H1 (cell line): ENCODE results near the gene PTPRD. TPM values are rescaled to one million over a fixed set of nuclear protein-coding genes. Genes with fewer than 3 reads are reported as not detected.

Source experiments
- CTCF ChIA-PET: fragments of 300-600 bp; sonication (Branson Sonifier 250); formaldehyde crosslinking; loops from one replicate; lab custom pipeline; 2021; ENCODE audit not compliant: partially characterized antibody; lab: Charles Lee
- POLR2A ChIA-PET: fragments of 300-600 bp; sonication (Branson Sonifier 250); formaldehyde crosslinking; loops from one replicate; lab custom pipeline; 2021; ENCODE audit warnings: inconsistent platforms; ENCODE audit not compliant: partially characterized antibody; lab: Charles Lee
- DNase-seq, 2 experiments: peaks; one replicate each; pipeline versions ENCODE4 v3.0.0 to v3.0.0-alpha.2; 2010 to 2022; ENCODE audit warnings: low spot score in 2 of 2, low read depth in 1 of 2, mixed read lengths in 1 of 2
- FAIRE-seq: peaks from 2 replicates; lab custom pipeline; 2011; peaks lifted over from hg19 to GRCh38; lab: Jason Lieb, UNC
- H2AFZ ChIP-seq: 2 replicates; pipeline ENCODE4 v1.8.1; 2012; ENCODE audit warnings: low read length, inconsistent platforms
- H2AK5ac ChIP-seq: 2 replicates; pipeline ENCODE4 v1.6.1; 2013; ENCODE audit warnings: low read depth, low read length
- H2BK120ac ChIP-seq: replicated peaks from 2 replicates; pipeline ENCODE3; 2013; ENCODE audit warnings: low read depth, low read length, inconsistent platforms
- H2BK12ac ChIP-seq: 2 replicates; pipeline ENCODE4 v1.6.1; 2013; ENCODE audit warnings: low read depth, low read length
- H2BK15ac ChIP-seq: 2 replicates; pipeline ENCODE4 v1.6.1; 2013; ENCODE audit warnings: low read length
- H2BK20ac ChIP-seq: 2 replicates; pipeline ENCODE4 v1.6.1; 2013; ENCODE audit warnings: low read length
- H2BK5ac ChIP-seq: 2 replicates; pipeline ENCODE4 v1.6.1; 2013; ENCODE audit warnings: low read depth, low read length
- H3K14ac ChIP-seq: 2 replicates; pipeline ENCODE4 v1.6.1; 2013; ENCODE audit warnings: inconsistent platforms; ENCODE audit not compliant: insufficient read length
- H3K18ac ChIP-seq: 2 replicates; pipeline ENCODE4 v1.6.1; 2013; ENCODE audit warnings: low read length; ENCODE audit errors: extremely low read depth
- H3K23ac ChIP-seq: 2 replicates; pipeline ENCODE4 v1.6.1; 2013; ENCODE audit warnings: inconsistent platforms; ENCODE audit not compliant: insufficient read length
- H3K23me2 ChIP-seq: 2 replicates; pipeline ENCODE4 v1.6.1; 2013; ENCODE audit warnings: low read depth, low read length
- H3K27ac ChIP-seq: 2 replicates; pipeline ENCODE4 v1.6.1; 2011; ENCODE audit warnings: low read depth, low read length, inconsistent platforms
- H3K27me3 ChIP-seq, 4 experiments: replicated peaks in 1 of 4; 1 replicate in 1 of 4; 2 replicates in 3 of 4; pipeline versions ENCODE4 v1.6.1 to v1.8.1; 2011 to 2013; ENCODE audit warnings: low read length in 3 of 4, mild to moderate bottlenecking in 3 of 4, inconsistent platforms in 2 of 4, mixed read lengths in 2 of 4, moderate library complexity in 1 of 4; ENCODE audit not compliant: control insufficient read depth in 3 of 4, insufficient read depth in 3 of 4; ENCODE audit errors: extremely low read depth in 1 of 4
- H3K36me3 ChIP-seq, 4 experiments: 2 replicates each; pipeline versions ENCODE4 v1.6.1 to v1.8.1; 2011 to 2013; ENCODE audit warnings: mild to moderate bottlenecking in 4 of 4, low read length in 3 of 4, moderate library complexity in 2 of 4, control low read depth in 1 of 4, inconsistent platforms in 1 of 4; ENCODE audit not compliant: insufficient read depth in 4 of 4, control insufficient read depth in 2 of 4
- H3K4ac ChIP-seq: replicated peaks from 2 replicates; pipeline ENCODE3; 2013; ENCODE audit warnings: low read length, low read depth, mixed read lengths, inconsistent platforms; ENCODE audit not compliant: insufficient read length
- H3K4me1 ChIP-seq, 4 experiments: replicated peaks in 1 of 4; 1 replicate in 1 of 4; 2 replicates in 3 of 4; pipeline versions ENCODE4 v1.6.1 to v1.8.1; 2011 to 2013; ENCODE audit warnings: low read length in 3 of 4, inconsistent platforms in 2 of 4, mixed read lengths in 1 of 4; ENCODE audit not compliant: insufficient read depth in 4 of 4, control insufficient read depth in 3 of 4
- H3K4me2 ChIP-seq, 2 experiments: 2 replicates each; pipeline versions ENCODE4 v1.6.1 to v1.8.1; 2011 to 2013; ENCODE audit warnings: low read depth in 2 of 2, low read length in 2 of 2, control low read depth in 1 of 2, inconsistent platforms in 1 of 2, mild to moderate bottlenecking in 1 of 2; ENCODE audit not compliant: insufficient read depth in 1 of 2
- H3K4me3 ChIP-seq, 4 experiments: fragments of 200-600, 300-600 bp in 1 of 4; sonication (generic), shearing (Covaris generic), sonication (Bioruptor Twin) in 1 of 4; 2 replicates each; pipeline versions ENCODE4 v1.5.1 to v1.8.1; 2011 to 2016; ENCODE audit warnings: low read length in 4 of 4, low read depth in 3 of 4, control low read depth in 2 of 4, inconsistent platforms in 2 of 4, mild to moderate bottlenecking in 2 of 4, mixed read lengths in 1 of 4, moderate library complexity in 1 of 4; ENCODE audit not compliant: insufficient read depth in 2 of 4; ENCODE audit errors: extremely low read depth in 1 of 4
- H3K56ac ChIP-seq: replicated peaks from 2 replicates; pipeline ENCODE3; 2013; ENCODE audit warnings: low read depth, mild to moderate bottlenecking, mixed read lengths, low read length, inconsistent platforms; ENCODE audit not compliant: insufficient read length
- H3K79me1 ChIP-seq: 2 replicates; pipeline ENCODE4 v1.6.1; 2013; ENCODE audit warnings: low read depth, low read length, control low read depth
- H3K79me2 ChIP-seq, 2 experiments: 2 replicates each; pipeline versions ENCODE4 v1.6.1 to v1.8.1; 2012 to 2013; ENCODE audit warnings: low read length in 2 of 2, mild to moderate bottlenecking in 2 of 2, inconsistent platforms in 1 of 2; ENCODE audit not compliant: insufficient read depth in 2 of 2, control insufficient read depth in 1 of 2
- H3K9ac ChIP-seq, 4 experiments: replicated peaks in 1 of 4; 1 replicate in 1 of 4; 2 replicates in 3 of 4; pipeline versions ENCODE4 v1.6.1 to v1.8.1; 2011 to 2013; ENCODE audit warnings: low read depth in 3 of 4, low read length in 3 of 4, control low read depth in 2 of 4, mild to moderate bottlenecking in 2 of 4, moderate library complexity in 2 of 4, inconsistent platforms in 1 of 4; ENCODE audit errors: extremely low read depth in 1 of 4
- H3K9me3 ChIP-seq, 2 experiments: 2 replicates each; pipeline versions ENCODE4 v1.6.1 to v1.8.1; 2012 to 2013; ENCODE audit warnings: mild to moderate bottlenecking in 2 of 2, moderate library complexity in 2 of 2, control low read depth in 1 of 2, inconsistent platforms in 1 of 2, low read depth in 1 of 2, low read length in 1 of 2, mixed read lengths in 1 of 2; ENCODE audit not compliant: insufficient read depth in 2 of 2
- H4K20me1 ChIP-seq, 2 experiments: replicated peaks in 1 of 2; 2 replicates each; pipeline versions ENCODE3 to v1.8.1; 2011 to 2013; ENCODE audit warnings: inconsistent platforms in 2 of 2, low read length in 2 of 2, mild to moderate bottlenecking in 1 of 2; ENCODE audit not compliant: insufficient read depth in 2 of 2, control insufficient read depth in 1 of 2
- H4K5ac ChIP-seq: 2 replicates; pipeline ENCODE4 v1.6.1; 2013; ENCODE audit warnings: low read length, low read depth, mixed read lengths, inconsistent platforms; ENCODE audit not compliant: insufficient read length
- H4K8ac ChIP-seq: 2 replicates; pipeline ENCODE4 v1.8.0; 2013; ENCODE audit warnings: mild to moderate bottlenecking, moderate library complexity, low read length, inconsistent platforms; ENCODE audit not compliant: insufficient read depth; ENCODE audit errors: extremely low read depth
- H4K91ac ChIP-seq: replicated peaks from 2 replicates; pipeline ENCODE3; 2013; ENCODE audit warnings: low read length, mixed read lengths, inconsistent platforms; ENCODE audit not compliant: insufficient read length
- CHD2 ChIP-seq: IDR thresholded peaks from 2 replicates; pipeline ENCODE4 v1.6.1; 2012; ENCODE audit warnings: low read length, improper control_type of control experiment
- CTCF ChIP-seq, 3 experiments: IDR thresholded peaks; 1 replicate in 2 of 3; 2 replicates in 1 of 3; pipeline versions ENCODE4 v1.5.1 to v1.6.1; 2011; ENCODE audit warnings: low read length in 3 of 3, mild to moderate bottlenecking in 3 of 3, inconsistent platforms in 2 of 3, low read depth in 1 of 3, moderate library complexity in 1 of 3; ENCODE audit not compliant: insufficient read depth in 1 of 3; ENCODE audit errors: control extremely low read depth in 1 of 3
- FOSL1 ChIP-seq: IDR thresholded peaks from 2 replicates; pipeline ENCODE4 v1.6.1; 2011; ENCODE audit warnings: mild to moderate bottlenecking, low read depth, low read length, moderate library complexity; ENCODE audit not compliant: insufficient read depth
- HDAC6 ChIP-seq: IDR thresholded peaks from one replicate; pipeline ENCODE4 v1.7.1; 2012; ENCODE audit warnings: low read depth, mild to moderate bottlenecking, inconsistent platforms, low read length, moderate library complexity
- NRF1 ChIP-seq: IDR thresholded peaks from 2 replicates; pipeline ENCODE4 v1.6.1; 2011; ENCODE audit warnings: mild to moderate bottlenecking, low read depth, low read length, improper control_type of control experiment
- SRF ChIP-seq: IDR thresholded peaks from 2 replicates; pipeline ENCODE4 v1.6.1; 2011; ENCODE audit warnings: mild to moderate bottlenecking, low read depth, low read length, moderate library complexity
- TEAD4 ChIP-seq: IDR thresholded peaks from 2 replicates; pipeline ENCODE4 v1.6.1; 2012; ENCODE audit warnings: low read depth, low read length, inconsistent platforms, mixed read lengths
- WGBS, 2 experiments: shearing (Covaris generic) in 1 of 2; methylation state at CpG; one replicate each; pipeline versions ENCODE4 v1.1.6 to v1.1.7; 2013 to 2015; ENCODE audit warnings: low lambda C conversion rate in 2 of 2, mixed read lengths in 2 of 2, inconsistent platforms in 1 of 2, low coverage in 1 of 2, missing lambda C conversion rate in 1 of 2; ENCODE audit not compliant: insufficient replicate concordance in 2 of 2, insufficient coverage in 1 of 2, insufficient read length in 1 of 2; ENCODE audit errors: extremely low coverage in 1 of 2, missing lambda C conversion rate in 1 of 2; 5-methylcytosine and 5-hydroxymethylcytosine counted together
- polyA plus RNA-seq, 7 experiments: library from polyadenylated mRNA; depleted of rRNA in 3 of 7; stranded (reverse) in 5 of 7; unstranded in 2 of 7; fragments of >200 nt in 5 of 7; fragments of 200-250 nt in 2 of 7; gene quantifications; 1 replicate in 5 of 7; 2 replicates in 1 of 7; 4 replicates in 1 of 7; pipeline versions ENCODE4 v1.2.1 to v1.2.3, GENCODE V29; 2011 to 2013; ENCODE audit warnings: missing spikeins in 2 of 7, mixed read lengths in 2 of 7
- total RNA-seq: library from RNA; stranded (reverse); fragmentation: NEBNext Ultra II Directional; extraction: Animal tissue kit (Norgen Biotek cat#: 25700); gene quantifications from 2 replicates; pipeline ENCODE4 v1.2.1, GENCODE V29; 2021

Gene PTPRD
- total and polyA plus RNA-seq, 2 of the 8 experiments (the other 6 are each of a cell fraction or from before 2014, with no cell fraction given): 17.2 to 77.0 TPM

GRCh38 chr9:8647824-8648223 lies 1965.0 kb downstream of the PTPRD start:
- no peak for DNase-seq
- Histone ChIP-seq H2AFZ (no peak overlapping the region), H3K23ac (no peak overlapping the region), H3K79me2 (no peaks in the 10 kb centered on the region), H2BK12ac (no peak overlapping the region), H3K56ac (no peak overlapping the region), H2BK5ac (no peak overlapping the region), H3K14ac (no peak overlapping the region), H4K91ac (no peak overlapping the region), H3K9me3 (no peaks in the 10 kb centered on the region), H3K4ac (no peak overlapping the region), H3K18ac (no peak overlapping the region), H2BK20ac (no peak overlapping the region), H3K4me1 (peaks cover 0 to 7% (median 0%) of the 10 kb centered on the region in 4 experiments; a peak in 2 of 7 replicates), H3K4me3 (no peak overlapping the region), H4K8ac (no peak overlapping the region), H4K5ac (no peak overlapping the region), H3K27me3 (no peaks in the 10 kb centered on the region), H3K4me2 (no peak overlapping the region), H2BK120ac (no peak overlapping the region), H3K9ac (no peak overlapping the region), H3K36me3 (no peaks in the 10 kb centered on the region), H3K79me1 (no peaks in the 10 kb centered on the region), H3K23me2 (no peaks in the 10 kb centered on the region), H4K20me1 (no peaks in the 10 kb centered on the region), H3K27ac (no peak overlapping the region), H2AK5ac (no peak overlapping the region), H2BK15ac (no peak overlapping the region)
- 87% methylated on average over 6 of the region's 6 CpGs; no CpG with 5 or more reads in 1 of the 2 experiments for WGBS, 2 experiments
- peak; percentile 13 for FAIRE-seq
- ChIA-PET POLR2A (no interaction called here), CTCF (no interaction called here)
- TF ChIP-seq CHD2 (no peak), NRF1 (no peak), TEAD4 (peak; percentile 63; the same call in 1 of the 2 replicates), HDAC6 (no peak), CTCF (IDR thresholded peaks at IDR 0.05; ENCODE audit: control extremely low read depth in 1 of 3, insufficient read depth in 1 of 3, low read depth in 1 of 3, low read length in 3 of 3) (no peak), SRF (no peak), FOSL1 (no peak)
